Activated T-cell treated with anti-CD3 and anti-CD28 coated beads for 4 hours (primary cell): ENCODE data around the gene KCTD5.
"Not testable (repeated sequence)": the region's sequence is repeated elsewhere in the genome, so short reads cannot be mapped to it uniquely, and the experiment has no call there.

Experiments
- DNase-seq: peaks from one replicate; pipeline ENCODE4 v3.0.0-alpha.2; 2020

The KCTD5 gene

DNA sequence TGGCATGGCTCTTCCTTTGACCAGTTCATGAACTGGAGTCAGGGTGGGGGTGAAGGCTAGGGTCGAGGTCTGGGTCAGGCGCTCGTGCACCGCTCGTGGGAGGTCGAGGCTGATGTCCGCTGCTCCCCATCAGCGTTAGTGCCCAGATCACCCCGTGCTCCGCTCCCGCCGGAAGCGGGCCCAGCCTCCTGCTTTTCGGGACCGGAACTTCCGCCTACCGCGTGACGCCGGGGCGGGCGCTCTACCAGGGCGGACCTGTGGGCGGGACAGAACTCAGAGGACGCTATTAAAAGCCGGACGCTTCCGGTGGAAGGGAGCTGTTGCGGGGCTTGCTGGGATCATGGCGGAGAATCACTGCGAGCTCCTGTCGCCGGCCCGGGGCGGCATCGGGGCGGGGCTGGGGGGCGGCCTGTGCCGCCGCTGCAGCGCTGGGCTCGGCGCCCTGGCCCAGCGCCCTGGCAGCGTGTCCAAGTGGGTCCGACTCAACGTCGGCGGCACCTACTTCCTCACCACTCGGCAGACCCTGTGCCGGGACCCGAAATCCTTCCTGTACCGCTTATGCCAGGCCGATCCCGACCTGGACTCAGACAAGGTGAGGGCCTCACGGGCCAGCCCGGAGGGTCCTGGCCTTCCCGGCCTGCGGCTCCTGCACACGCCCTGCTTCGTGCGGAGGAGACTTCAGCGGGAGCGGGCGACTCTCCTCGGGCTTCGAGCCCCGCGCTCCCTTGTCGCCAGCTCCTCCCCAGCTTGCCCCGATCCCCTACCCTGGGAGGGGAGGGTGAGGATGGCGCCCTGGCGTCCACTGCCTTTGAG, at the start of gene KCTD5:
KCTD5 (plus strand) TSS at position 315 of the 813 bp plus-strand sequence; CDS start at position 341, 26 bp downstream.
- peak; percentile 96 for DNase-seq

- DNase-seq, result peak; percentile 13
These were observed 43.1 kb upstream of the KCTD5 start for GRCh38 chr16:2639071-2639721.

DNA sequence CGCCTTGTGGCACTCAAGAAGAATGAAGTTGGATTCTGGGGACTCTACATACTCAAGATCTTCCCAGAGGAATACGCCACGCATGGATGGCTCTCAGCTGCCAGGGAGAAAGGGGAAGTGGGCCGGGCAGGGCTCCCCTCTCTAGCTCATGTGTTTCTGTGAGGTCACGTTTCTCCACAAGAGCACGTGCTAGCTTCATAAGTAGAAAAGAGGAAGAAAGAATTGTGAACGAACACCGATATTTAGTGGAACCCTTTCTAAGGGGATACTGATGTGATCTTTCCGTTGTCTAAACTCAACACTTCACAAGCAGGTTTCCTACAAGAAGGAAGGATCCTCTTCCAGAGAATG, 42.6 kb upstream of the KCTD5 start:
- DNase-seq, result not testable (repeated sequence)

GRCh38 chr16:2642561-2642960, 39.8 kb upstream of the KCTD5 start:
- DNase-seq, result not testable (repeated sequence)

- DNase-seq, result not testable (repeated sequence)
These were observed 37.4 kb upstream of the KCTD5 start for GRCh38 chr16:2644754-2645453.

GRCh38 chr16:2651268-2651871, 31.0 kb upstream of the KCTD5 start:
- DNase-seq, result not testable (repeated sequence)

- not testable (repeated sequence) for DNase-seq
These were observed 28.4 kb upstream of the KCTD5 start for GRCh38 chr16:2653915-2654314.

DNA sequence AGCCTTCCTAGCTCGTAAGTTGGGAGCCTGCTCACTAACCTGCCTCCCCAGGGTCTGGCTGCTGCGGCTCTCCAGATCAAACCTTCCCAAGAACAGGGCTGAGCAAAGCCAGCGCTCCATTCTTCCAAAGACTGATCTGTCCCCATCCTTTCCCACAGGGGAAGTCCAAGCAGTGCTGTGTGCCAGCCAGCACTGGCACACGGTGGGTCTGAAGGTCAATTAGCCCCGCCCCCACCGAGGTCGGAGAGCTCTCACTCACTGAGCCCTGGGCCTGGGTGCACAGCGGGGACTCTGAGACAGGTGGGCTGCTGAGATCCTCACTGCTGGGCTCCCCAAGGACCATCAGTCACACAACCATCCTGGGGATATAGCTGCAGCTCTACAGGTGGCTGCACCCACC, 27.4 kb upstream of the KCTD5 start:
- DNase-seq, result not testable (repeated sequence)

GRCh38 chr16:2656985-2657384, 25.3 kb upstream of the KCTD5 start:
- DNase-seq, result no peak

GRCh38 chr16:2657803-2658202, 24.5 kb upstream of the KCTD5 start:
- DNase-seq, result not testable (repeated sequence)

DNA sequence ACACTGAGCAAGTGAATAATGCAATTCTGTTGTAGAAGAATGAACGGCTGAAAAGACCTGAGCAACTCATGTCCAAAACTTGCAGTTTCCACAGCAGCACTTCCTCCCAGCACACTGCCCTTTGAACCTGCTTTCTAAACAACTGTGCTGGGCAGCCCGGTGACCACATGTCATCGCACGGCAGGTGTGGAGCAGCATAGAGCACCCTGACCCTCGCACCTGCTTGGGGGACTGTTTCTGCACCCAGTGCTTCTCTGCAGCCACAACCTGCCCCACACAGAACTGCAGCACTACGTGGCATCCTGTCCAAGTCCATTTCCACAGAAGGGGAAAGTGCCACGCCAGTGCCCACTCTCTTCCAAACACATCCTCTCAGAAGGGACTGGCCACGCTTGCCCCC, 22.8 kb upstream of the KCTD5 start:
- DNase-seq, result not testable (repeated sequence)

DNA sequence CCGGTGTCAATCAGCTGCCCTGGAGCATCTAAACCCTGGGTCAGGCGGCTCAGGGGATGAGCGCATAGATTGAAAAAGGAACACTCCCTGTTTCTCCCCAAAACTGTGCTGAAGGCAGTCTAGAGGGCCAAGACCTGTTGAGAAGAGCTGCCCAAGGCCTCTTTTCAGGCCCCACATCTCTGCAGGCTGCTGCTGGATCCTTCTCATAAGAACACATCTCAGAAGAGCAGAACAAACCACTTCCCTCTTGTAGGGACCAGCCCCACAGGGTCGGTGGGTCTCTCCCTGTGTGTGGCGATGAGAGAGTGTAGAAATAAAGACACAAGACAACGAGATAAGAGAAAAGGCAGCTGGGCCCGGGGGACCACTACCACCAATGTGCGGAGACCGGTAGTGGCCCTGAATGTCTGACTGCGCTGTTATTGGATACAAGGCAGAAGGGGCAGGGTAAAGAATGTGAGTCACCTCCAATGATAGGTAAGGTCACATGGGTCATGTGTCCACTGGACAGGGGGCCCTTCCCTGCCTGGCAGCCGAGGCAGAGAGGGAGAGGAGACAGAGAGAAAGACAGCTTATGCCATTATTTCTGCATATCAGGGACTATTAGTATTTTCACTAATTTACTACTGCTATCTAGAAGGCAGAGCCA, 22.2 kb upstream of the KCTD5 start:
- not testable (repeated sequence) for DNase-seq

DNA sequence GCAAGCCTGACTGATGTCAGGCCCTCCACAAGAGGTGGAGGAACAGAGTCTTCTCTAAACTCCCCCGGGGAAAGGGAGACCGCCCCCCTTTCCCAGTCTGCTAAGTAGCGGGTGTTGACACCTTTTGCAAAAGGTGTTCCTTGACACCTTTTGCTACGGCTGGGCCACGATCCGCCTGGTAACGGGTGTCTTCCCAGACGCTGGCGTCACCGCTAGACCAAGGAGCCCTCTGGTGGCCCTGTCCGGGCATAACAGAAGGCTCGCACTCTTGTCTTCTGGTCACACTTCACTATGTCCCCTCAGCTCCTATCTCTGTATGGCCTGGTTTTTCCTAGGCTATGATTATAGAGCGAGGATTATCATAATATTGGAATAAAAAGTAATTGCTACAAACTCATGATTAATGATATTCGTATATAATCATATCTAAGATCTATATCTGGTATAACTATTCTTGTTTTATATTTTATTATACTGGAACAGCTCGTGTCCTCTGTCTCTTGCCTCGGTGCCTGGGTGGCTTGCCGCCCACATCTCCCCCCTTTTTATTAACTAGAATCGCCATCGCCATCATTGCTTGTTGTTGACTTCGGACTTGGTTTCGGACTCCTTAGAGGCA, 21.5 kb upstream of the KCTD5 start:
- DNase-seq, result not testable (repeated sequence)

- no peak for DNase-seq
These were observed 18.5 kb upstream of the KCTD5 start for GRCh38 chr16:2663553-2664546.

- DNase-seq, result no peak
These were observed 17.7 kb upstream of the KCTD5 start for GRCh38 chr16:2664574-2664982.

DNA sequence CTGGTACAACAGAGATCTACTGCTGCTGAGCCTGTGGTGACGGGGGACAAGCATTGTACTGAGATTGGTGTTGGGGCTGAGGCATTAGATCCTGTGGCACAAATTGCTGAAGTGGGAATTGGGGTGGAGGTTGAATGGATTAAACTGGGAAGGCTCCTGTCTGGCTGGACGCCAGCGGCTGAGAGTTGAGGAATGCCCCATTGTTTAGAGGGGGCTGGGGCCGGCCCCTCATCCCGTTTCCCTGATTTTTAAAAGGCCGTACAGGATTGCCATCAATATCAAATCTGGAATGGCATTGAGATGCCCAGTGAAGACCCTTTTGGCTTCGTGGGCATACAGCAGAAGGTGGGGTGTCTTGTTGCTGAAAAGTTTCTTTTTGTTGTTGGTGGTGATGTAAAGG, 15.7 kb upstream of the KCTD5 start:
- not testable (repeated sequence) for DNase-seq

GRCh38 chr16:2669587-2669986, 12.7 kb upstream of the KCTD5 start:
- not testable (repeated sequence) for DNase-seq

DNA sequence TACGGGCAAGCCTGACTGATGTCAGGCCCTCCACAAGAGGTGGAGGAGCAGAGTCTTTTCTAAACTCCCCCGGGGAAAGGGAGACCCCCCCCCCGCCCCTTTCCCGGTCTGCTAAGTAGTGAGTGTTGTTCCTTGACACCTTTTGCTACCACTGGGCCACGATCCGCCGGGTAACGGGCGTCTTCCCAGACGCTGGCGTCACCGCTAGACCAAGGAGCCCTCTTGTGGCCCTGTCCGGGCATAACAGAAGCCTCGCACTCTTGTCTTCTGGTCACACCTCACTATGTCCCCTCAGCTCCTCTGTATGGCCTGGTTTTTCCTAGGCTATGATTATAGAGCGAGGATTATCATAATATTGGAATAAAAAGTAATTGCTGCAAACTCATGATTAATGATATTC, 12.3 kb upstream of the KCTD5 start:
- DNase-seq, result peak; percentile 35

GRCh38 chr16:2671193-2671592, 11.1 kb upstream of the KCTD5 start:
- DNase-seq, result not testable (repeated sequence)

- no peak for DNase-seq
These were observed 10.6 kb upstream of the KCTD5 start for GRCh38 chr16:2671741-2672140.
